GM21447 (cell line): Measurements from ENCODE around the gene TRIM52.

Experiments
- ATAC-seq: cut with Tn5 transposase; IDR thresholded peaks from one replicate; pipeline ENCODE4 v1.9.1; 2021; ENCODE audit not compliant: unreplicated experiment

TRIM52 gene

GRCh38 chr5:181233801-181234454 is 27.0 kb downstream of the TRIM52 start:
- no peak for ATAC-seq

DNA sequence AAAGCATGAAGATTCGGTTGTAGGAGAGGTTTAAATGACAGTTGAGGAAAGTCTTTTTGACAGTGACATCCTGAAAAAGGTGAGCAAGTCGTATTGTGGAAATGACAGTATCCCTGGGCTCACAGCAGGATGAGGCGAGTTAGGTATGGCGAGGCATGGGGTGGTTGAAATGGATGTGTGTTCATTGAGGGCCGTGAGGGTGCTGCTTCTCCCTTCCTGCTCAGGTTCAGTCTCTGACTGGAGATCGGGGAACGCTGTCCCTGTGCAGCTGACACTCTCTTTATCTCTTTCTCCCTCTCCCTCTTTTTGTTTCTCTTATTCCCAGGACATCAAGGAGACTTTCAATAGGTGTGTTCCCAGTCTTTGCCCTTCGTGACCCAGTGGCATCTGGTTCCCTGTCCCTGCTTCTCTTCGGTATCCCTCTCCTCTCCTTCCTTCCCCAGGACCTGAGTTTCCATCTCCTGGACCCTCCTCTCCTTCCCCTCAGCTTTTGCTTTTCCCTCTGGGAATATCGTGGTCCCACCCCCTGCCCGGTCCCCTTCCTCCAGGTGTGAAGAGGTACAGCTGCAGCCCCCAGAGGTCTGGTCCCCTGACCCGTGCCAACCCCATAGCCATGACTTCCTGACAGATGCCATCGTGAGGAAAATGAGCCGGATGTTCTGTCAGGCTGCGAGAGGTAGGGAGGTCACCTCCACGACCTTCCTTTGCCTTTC is 27.7 kb downstream of the TRIM52 start:
- no peak for ATAC-seq

DNA sequence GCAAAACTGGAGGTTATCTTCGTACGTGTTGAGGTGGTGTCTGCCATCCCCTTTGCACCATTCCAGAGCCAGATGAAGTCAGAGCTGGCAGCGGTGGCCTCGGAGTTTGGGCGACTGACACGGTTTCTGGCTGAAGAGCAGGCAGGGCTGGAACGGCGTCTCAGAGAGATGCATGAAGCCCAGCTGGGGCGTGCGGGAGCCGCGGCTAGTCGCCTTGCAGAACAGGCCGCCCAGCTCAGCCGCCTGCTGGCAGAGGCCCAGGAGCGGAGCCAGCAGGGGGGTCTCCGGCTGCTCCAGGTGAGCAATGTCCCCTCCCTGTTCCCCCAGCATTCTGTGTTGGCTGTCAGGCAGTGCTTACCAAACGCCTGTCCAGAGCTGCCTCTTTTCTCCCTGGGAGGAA is 28.4 kb downstream of the TRIM52 start:
- no peak for ATAC-seq

- no peak for ATAC-seq
Measured at GRCh38 chr5:181231432-181231831, 29.5 kb downstream of the TRIM52 start.

DNA sequence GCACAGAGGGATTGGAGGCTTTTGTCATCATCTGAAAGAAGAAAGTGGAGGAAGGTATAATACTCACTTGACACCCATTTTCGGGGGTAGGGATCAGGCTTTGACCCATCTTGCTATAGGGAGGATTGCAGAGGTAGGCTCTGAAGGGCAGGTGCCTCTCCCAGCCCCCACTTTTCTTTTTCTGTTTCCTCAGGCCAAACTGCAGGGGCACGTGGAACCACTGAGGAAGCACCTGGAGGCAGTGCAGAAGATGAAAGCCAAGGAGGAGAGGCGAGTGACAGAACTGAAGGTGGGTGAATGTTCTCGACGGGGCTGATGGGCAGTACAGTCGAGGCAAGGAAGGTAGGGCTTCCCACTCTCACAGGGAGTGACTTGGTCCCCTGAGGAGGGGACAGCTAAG is 30.4 kb downstream of the TRIM52 start:
- ATAC-seq: no peak

DNA sequence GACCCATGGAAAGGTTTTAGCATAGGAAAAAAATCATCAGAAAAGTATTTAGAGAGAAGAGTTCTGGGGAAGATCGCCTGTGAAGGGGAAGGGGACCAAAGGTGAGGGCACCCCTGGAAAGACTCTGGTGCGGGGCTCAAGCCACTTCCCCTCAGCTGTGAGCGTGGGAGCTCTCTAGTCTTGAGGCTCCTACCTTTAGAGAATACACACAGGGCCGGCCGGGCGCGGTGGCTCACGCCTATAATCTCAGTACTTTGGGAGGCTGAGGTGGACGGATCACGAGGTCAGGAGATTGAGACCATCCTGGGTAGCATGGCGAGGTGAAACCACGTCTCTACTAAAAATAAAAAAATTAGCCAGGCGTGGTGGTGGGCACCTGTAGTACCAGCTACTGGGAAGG is 30.9 kb downstream of the TRIM52 start:
- no peak for ATAC-seq

GRCh38 chr5:181224390-181225229 is 36.3 kb downstream of the TRIM52 start:
- no peak for ATAC-seq

GRCh38 chr5:181223729-181224389 is 37.1 kb downstream of the TRIM52 start:
- no peak for ATAC-seq

GRCh38 chr5:181223058-181223728 is 37.8 kb downstream of the TRIM52 start, which contains the start of gene TRIM41:
Gene TRIM41 (plus strand): TSS chr5:181223281. CDS start chr5:181224000, 719 bp downstream.
- peak; percentile 59 for ATAC-seq

DNA sequence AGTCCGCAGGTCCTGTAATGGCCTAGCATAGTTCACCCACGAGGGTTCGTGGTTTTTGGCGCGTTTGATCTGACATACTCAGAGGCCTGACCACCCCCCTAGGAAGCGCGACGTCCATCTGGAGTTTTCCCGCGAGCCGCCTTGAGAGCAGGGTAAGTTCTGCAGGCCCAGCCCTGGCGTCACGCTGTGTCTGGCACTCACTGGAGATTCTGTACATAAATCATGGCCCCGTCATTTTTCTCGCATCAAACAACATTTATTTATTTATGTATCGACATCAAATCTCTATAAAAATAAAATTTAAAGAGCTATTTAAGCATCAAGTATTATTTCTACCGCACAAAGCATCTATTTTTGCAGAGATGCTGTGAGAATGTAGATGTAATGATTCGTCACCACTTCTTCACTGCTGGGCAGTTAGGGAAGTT is 38.3 kb downstream of the TRIM52 start:
- ATAC-seq: no peak

- peak; percentile 35 for ATAC-seq
Measured at GRCh38 chr5:181221792-181222629, 38.9 kb downstream of the TRIM52 start.

GRCh38 chr5:181221105-181221791 is 39.7 kb downstream of the TRIM52 start:
- ATAC-seq: no peak

GRCh38 chr5:181220178-181220515 is 40.8 kb downstream of the TRIM52 start:
- ATAC-seq: no peak

DNA sequence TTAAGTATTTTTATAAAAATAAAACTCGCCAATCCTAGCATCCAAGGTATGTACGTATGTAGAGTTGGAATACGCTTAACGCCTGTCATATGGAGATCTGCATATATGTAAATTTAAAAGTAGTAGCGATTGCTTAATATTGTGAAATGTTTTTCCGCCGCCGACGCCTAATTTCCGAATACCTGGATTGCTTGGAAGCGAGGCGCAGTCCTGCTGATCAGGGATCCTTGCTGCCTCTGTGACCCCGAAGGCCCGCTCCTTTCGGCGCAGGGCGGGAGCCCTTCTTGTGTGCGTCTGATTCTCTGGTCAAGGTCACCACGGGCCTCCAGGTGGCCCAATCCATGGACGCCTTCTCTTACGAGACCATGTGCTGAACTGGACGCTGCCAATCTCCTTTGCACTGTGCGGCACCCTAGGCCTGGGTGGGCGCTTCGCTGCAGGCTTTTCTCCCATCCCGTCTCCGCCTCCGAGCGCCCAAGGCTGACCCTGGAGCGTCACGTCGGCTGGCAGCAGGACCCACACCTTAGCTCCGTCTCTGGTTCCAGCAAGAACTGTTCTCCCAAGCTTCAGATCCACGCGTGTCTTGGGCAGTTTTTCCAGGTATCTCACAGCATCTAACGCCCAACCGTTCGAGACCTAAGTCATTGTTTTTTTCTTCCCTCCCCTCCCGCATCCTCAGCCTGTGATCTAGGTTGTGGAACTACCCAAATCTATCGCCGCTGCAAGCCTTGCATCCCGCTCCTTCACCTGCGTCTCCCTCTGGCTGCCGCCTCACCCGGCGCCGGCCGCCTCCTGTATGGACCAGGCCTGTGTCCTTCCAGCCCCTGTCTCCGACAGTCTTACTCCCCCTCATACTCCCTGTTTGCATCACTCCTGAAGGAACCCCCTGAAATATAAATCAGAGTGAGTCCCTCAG is 41.4 kb downstream of the TRIM52 start:
- no peak for ATAC-seq

- no peak for ATAC-seq
Measured at GRCh38 chr5:181218795-181219124, 42.2 kb downstream of the TRIM52 start.

GRCh38 chr5:181217803-181218062 is 43.2 kb downstream of the TRIM52 start:
- ATAC-seq: peak; percentile 21

GRCh38 chr5:181217111-181217802 is 43.7 kb downstream of the TRIM52 start:
- peak; percentile 24 for ATAC-seq
